HG03025 (cell line): Measurements from ENCODE around the gene MAP4K5.

Experiments
- ATAC-seq: cut with Tn5 transposase; IDR thresholded peaks from one replicate; pipeline ENCODE4 v1.9.1; 2021; ENCODE audit warnings: mild to moderate bottlenecking, moderate library complexity; ENCODE audit not compliant: unreplicated experiment, low FRiP score

The MAP4K5 gene

GRCh38 chr14:50488521-50488920 is 43.8 kb downstream of the MAP4K5 start:
- ATAC-seq, result no peak

GRCh38 chr14:50479041-50479440 is 53.3 kb downstream of the MAP4K5 start:
- ATAC-seq, result no peak

DNA sequence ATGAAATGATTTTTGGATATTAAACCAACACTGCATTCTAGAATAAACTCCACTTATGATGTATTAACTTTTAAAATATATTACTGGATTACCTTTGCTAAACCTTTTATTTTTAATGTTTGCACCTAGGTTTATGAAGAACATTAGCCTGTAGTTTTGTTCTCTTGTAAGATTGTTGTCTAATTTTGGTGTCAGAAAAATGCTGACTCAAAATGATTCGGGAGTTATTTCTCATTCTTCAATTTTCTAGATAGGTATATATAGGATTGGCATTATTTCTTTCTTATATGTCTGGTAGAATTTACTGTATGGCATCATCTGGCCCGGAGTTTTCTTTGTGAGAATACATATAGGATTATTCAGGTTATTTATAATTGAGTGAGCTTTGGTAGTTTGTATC is 54.6 kb downstream of the MAP4K5 start:
- no peak for ATAC-seq

GRCh38 chr14:50476134-50476533 is 56.2 kb downstream of the MAP4K5 start:
- ATAC-seq, result no peak

DNA sequence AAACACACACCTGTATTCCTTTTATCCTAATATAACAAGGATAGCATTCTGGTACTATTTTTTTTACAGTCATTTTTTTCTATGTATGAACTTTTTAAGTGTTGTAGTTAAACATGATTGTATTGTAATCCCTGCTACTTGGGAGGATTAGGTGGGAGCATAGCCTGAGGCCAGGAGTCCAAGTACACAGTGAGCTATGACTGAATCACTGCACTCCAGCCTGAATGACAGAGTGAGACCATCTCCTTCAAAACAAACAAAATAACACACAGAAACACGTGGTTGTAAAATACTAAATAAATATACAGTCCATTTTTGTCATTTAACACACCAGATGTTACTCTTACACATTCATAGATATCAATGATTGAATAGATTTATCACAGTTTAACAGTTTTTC is 56.9 kb downstream of the MAP4K5 start:
- ATAC-seq, result no peak

GRCh38 chr14:50471838-50472465 is 60.4 kb downstream of the MAP4K5 start:
- ATAC-seq, result no peak

DNA sequence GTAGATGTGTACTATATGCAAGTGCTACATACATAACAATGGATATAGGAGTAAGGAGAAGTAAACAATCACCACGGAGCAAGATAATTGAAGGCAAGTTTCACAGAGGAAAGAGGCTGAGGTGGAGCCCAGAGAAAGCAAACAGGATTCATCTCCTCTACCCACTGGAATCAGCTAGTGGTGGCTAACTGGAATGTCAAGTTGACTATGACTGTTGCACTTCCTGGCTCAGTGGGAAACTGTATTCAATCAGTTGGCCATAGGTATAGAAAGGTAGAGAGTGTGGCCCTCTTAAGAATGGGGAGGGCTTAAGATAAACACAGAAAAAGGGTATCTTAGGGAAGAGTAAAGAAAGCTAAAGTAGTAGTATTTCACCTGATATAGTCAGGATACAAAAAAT is 62.4 kb downstream of the MAP4K5 start:
- no peak for ATAC-seq

- ATAC-seq, result no peak
Observed at GRCh38 chr14:50462111-50462510, 70.3 kb downstream of the MAP4K5 start.

DNA sequence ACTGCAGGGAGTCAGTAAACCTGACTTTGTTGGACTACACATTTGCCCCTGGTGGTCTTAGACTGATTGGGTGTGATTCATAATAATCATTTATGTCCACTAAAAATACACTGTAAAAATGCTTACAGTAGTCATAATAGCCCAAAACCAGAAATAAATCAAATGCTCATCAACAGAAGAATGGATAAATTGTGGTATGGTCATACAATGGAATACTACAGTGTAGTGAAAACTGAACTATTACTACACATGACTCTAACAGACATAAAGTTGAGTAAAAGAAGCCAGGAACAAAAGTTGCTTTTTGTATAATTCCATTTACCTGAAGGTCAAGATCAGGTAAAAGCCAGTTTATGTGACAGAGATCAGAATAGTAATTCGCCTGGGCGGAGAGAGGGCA is 78.5 kb downstream of the MAP4K5 start:
- no peak for ATAC-seq

GRCh38 chr14:50452979-50453705 is 79.2 kb downstream of the MAP4K5 start:
- ATAC-seq, result no peak

GRCh38 chr14:50452296-50452695 is 80.1 kb downstream of the MAP4K5 start:
- no peak for ATAC-seq

DNA sequence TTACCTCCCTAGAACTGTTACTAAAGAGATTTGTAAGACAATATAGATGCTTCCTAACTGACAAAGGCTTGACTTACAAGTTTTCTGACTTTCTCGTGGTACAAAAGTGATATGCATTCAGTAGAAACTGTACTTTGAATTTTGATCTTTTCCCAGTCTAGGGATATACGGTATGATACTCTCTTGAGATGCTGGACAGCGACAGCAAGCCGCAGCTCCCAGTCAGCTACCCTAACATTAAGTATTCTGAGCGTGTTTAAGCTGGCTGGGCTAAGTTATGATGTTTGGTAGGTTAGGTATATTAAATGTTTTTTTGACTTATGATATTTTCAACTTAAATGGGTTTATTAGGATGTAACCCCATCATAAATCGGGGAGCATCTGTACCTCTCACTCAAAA is 80.5 kb downstream of the MAP4K5 start:
- no peak for ATAC-seq

- ATAC-seq, result no peak
Observed at GRCh38 chr14:50447461-50447860, 84.9 kb downstream of the MAP4K5 start.

DNA sequence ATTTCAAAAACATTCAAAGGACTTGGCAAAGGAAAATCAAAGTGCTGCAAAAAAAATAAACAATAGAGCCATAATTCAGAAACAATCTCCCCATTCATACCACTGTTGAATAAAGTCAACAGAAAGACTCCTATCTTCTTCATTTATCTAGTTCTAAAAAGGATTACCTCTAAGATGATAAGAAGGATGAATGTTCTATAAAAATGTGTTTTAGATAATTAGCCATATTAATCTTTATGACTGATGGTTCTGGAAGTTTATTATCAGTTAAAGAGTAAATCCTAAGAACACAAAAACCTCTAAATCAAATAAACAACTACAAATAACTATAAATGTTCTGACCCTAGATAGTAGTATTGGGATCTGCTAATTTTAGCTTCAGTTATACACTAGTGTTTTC is 97.8 kb downstream of the MAP4K5 start:
- ATAC-seq, result no peak

DNA sequence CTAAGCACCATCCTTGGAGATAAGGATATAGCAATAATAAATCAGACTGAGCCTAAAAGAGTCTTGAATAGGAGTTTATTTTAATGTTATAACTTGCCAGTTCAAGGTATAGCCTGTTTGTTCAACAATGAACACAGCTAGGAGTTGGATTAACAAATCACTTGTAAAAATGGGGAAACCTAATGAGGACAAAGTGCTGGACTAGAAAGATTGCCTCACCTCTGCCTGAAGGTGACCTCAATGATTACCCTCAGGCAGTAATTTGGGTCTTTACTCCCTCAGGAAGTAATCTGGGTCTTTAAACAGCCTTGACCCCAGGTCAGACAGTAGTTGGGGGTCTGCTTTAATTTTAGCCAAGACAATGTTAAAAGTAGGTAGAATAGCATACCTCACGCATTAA is 100.2 kb downstream of the MAP4K5 start:
- no peak for ATAC-seq

- ATAC-seq, result no peak
Observed at GRCh38 chr14:50425816-50426215, 106.6 kb downstream of the MAP4K5 start.

- no peak for ATAC-seq
Observed at GRCh38 chr14:50425105-50425504, 107.3 kb downstream of the MAP4K5 start.

GRCh38 chr14:50423529-50423928 is 108.8 kb downstream of the MAP4K5 start:
- ATAC-seq, result no peak

GRCh38 chr14:50421499-50421898 is 110.9 kb downstream of the MAP4K5 start:
- ATAC-seq, result no peak

- ATAC-seq, result no peak
Observed at GRCh38 chr14:50417853-50418252, 114.5 kb downstream of the MAP4K5 start.

- ATAC-seq, result no peak
Observed at GRCh38 chr14:50410921-50411320, 121.4 kb downstream of the MAP4K5 start.

DNA sequence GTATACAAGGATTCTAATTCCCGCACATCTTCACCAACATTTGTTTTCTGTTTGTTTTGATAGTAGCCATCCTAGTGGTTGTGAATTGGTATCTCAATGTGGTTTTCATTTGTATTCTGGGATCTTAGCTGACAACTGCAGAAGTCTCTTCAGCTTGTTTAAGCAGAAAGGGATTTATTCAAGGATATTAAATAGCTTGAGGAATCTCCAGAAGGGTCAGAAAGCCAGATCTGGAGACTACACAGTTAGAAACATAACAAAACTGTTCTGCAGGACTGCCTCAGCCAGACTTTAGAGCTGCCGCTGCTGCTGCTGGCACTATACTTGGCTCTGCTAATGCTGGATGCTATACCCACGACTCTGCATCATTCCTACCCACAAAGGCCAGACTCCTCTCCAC is 122.3 kb downstream of the MAP4K5 start:
- no peak for ATAC-seq
